GM23248 (cell line): ENCODE data around the gene PAPPA2. TPM values are rescaled to one million over a fixed set of nuclear protein-coding genes. Genes with fewer than 3 reads are reported as not detected.
"Not testable (repeated sequence)": the region's sequence is repeated elsewhere in the genome, so short reads cannot be mapped to it uniquely, and the experiment has no call there.

ENCODE experiments used
- DNase-seq: peaks from one replicate; pipeline ENCODE4 v3.0.0-alpha.2; 2015
- H2AFZ ChIP-seq: fragments of 200-600 bp; sonication (generic); 2 replicates; pipeline ENCODE4 v1.6.1; 2016; ENCODE audit warnings: antibody characterized with exemption
- H3F3A ChIP-seq: fragments of 200-600 bp; sonication (generic); 2 replicates; pipeline ENCODE4 v1.6.1; 2016; ENCODE audit warnings: mild to moderate bottlenecking, antibody characterized with exemption, mixed run types; ENCODE audit not compliant: insufficient read depth
- H3K27ac ChIP-seq: fragments of 200-600 bp; sonication (generic); 2 replicates; pipeline ENCODE4 v1.5.1; 2016; ENCODE audit warnings: mild to moderate bottlenecking
- H3K27me3 ChIP-seq: fragments of 200-600 bp; sonication (generic); replicated peaks from 2 replicates; pipeline ENCODE4 v1.6.1; 2016; ENCODE audit warnings: mild to moderate bottlenecking; ENCODE audit not compliant: insufficient read depth
- H3K36me3 ChIP-seq: fragments of 200-600 bp; sonication (generic); 2 replicates; pipeline ENCODE4 v1.6.1; 2016; ENCODE audit warnings: low read depth, mild to moderate bottlenecking
- H3K4me1 ChIP-seq: fragments of 200-600 bp; sonication (generic); 2 replicates; pipeline ENCODE4 v1.6.1; 2016; ENCODE audit warnings: mild to moderate bottlenecking; ENCODE audit not compliant: insufficient read depth
- H3K4me2 ChIP-seq: fragments of 200-600 bp; sonication (generic); one replicate; pipeline ENCODE4 v1.6.1; 2016; ENCODE audit warnings: mild to moderate bottlenecking; ENCODE audit not compliant: unreplicated experiment
- H3K4me3 ChIP-seq: fragments of 200-600 bp; sonication (generic); 2 replicates; pipeline ENCODE4 v1.5.1; 2016; ENCODE audit warnings: mild to moderate bottlenecking
- H3K79me2 ChIP-seq: fragments of 200-600 bp; sonication (generic); 2 replicates; pipeline ENCODE4 v1.6.1; 2016; ENCODE audit warnings: mild to moderate bottlenecking; ENCODE audit not compliant: insufficient read depth
- H3K9ac ChIP-seq: fragments of 200-600 bp; sonication (generic); 2 replicates; pipeline ENCODE4 v1.6.1; 2016; ENCODE audit warnings: mild to moderate bottlenecking
- H3K9me2 ChIP-seq: fragments of 200-600 bp; sonication (generic); 2 replicates; pipeline ENCODE4 v1.6.1; 2016; ENCODE audit warnings: mixed run types, mild to moderate bottlenecking, moderate library complexity; ENCODE audit not compliant: insufficient read depth
- H3K9me3 ChIP-seq: fragments of 200-600 bp; sonication (generic); one replicate; pipeline ENCODE4 v1.6.1; 2017; ENCODE audit warnings: low read depth
- H4K20me1 ChIP-seq: fragments of 200-600 bp; sonication (generic); 2 replicates; pipeline ENCODE4 v1.6.0; 2016; ENCODE audit not compliant: insufficient read depth
- EZH2 ChIP-seq: fragments of 200-600 bp; sonication (generic); IDR thresholded peaks from 2 replicates; pipeline ENCODE4 v1.6.1; 2018; ENCODE audit warnings: antibody characterized with exemption, mild to moderate bottlenecking; ENCODE audit not compliant: insufficient read depth, poor library complexity, severe bottlenecking
- EZH2phosphoT487 ChIP-seq: fragments of 200-600 bp; sonication (generic); IDR thresholded peaks from 2 replicates; pipeline ENCODE4 v1.6.1; 2018; ENCODE audit warnings: antibody characterized with exemption, moderate library complexity, mild to moderate bottlenecking, low read depth; ENCODE audit not compliant: insufficient read depth
- WGBS, 2 experiments: methylation state at CpG; one replicate each; pipeline ENCODE4 v1.1.6; 2015 to 2017; ENCODE audit warnings: low lambda C conversion rate in 2 of 2, low coverage in 1 of 2; ENCODE audit errors: missing lambda C conversion rate in 2 of 2; 5-methylcytosine and 5-hydroxymethylcytosine counted together
- in situ Hi-C: fragments of 300-500 bp; cut with MboI; formaldehyde crosslinking; loops from 2 replicates; pipeline ENCODE4 v1.15.0; 2020
- polyA plus RNA-seq: library from polyadenylated mRNA; unstranded; fragments of >200 nt; fragmentation: Nextera tagmentation; extraction: Ambion mirVana; gene quantifications from 2 replicates; pipeline ENCODE4 v1.2.1, GENCODE V29; 2016
- total RNA-seq: library from RNA; depleted of rRNA; stranded (reverse); fragments of >200 nt; shearing (Covaris generic); gene quantifications from 2 replicates; pipeline ENCODE4 v1.2.3, GENCODE V29; 2014

PAPPA2 gene
- total and polyA plus RNA-seq, 2 experiments from 2014 or later, result 3.9 to 8.1 TPM

GRCh38 chr1:176617881-176618280, 154.9 kb downstream of the PAPPA2 start:
- no peak overlapping the region for H3K4me2 ChIP-seq
- H3F3A ChIP-seq, result no peaks in the 10 kb centered on the region
- H3K9me2 ChIP-seq, result no peaks in the 10 kb centered on the region
- no peaks in the 10 kb centered on the region for H3K9me3 ChIP-seq
- H3K9ac ChIP-seq, result no peak overlapping the region
- H3K27me3 ChIP-seq, result no peaks in the 10 kb centered on the region
- H3K4me1 ChIP-seq, result no peaks in the 10 kb centered on the region
- no peak overlapping the region for H2AFZ ChIP-seq
- in situ Hi-C loops, result no loop called here
- no peaks in the 10 kb centered on the region for H3K79me2 ChIP-seq
- no peaks in the 10 kb centered on the region for H3K36me3 ChIP-seq
- H3K27ac ChIP-seq, result no peak overlapping the region
- H4K20me1 ChIP-seq, result no peaks in the 10 kb centered on the region
- peak; percentile 14 for DNase-seq
- no peak overlapping the region for H3K4me3 ChIP-seq
- no peak for TF ChIP-seq EZH2

DNA sequence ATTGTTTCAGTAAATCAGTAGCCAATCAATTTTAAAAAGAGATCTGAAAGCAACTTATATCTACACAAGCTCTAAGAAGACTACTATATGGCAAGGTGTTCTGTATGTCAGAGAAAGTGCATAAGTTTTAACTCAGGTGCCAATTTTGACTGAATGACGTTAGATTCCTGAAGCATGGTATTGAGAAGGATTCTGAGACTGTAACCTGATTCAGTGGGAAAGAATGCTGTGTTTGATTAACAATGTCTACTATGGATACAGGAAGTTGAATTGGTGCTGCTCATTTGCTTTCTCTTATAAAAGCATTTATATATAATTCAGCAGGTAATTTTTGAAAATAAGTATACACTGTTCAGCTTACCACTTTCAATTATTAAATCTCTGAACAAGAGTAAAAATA, 156.3 kb downstream of the PAPPA2 start:
- Histone ChIP-seq H3K4me3 (no peak overlapping the region), H3F3A (no peaks in the 10 kb centered on the region), H3K36me3 (no peaks in the 10 kb centered on the region), H3K27ac (no peak overlapping the region), H3K9me3 (no peaks in the 10 kb centered on the region), H4K20me1 (no peaks in the 10 kb centered on the region), H3K4me1 (no peaks in the 10 kb centered on the region), H3K9me2 (no peaks in the 10 kb centered on the region), H3K79me2 (no peaks in the 10 kb centered on the region), H3K27me3 (no peaks in the 10 kb centered on the region), H3K4me2 (no peak overlapping the region), H3K9ac (no peak overlapping the region), H2AFZ (no peak overlapping the region)
- no peak for DNase-seq
- 68 to 73% methylated on average over 1 of the region's 1 CpG for WGBS, 2 experiments
- in situ Hi-C loops, result no loop called here
- TF ChIP-seq EZH2, result no peak
- TF ChIP-seq EZH2phosphoT487, result no peak

DNA sequence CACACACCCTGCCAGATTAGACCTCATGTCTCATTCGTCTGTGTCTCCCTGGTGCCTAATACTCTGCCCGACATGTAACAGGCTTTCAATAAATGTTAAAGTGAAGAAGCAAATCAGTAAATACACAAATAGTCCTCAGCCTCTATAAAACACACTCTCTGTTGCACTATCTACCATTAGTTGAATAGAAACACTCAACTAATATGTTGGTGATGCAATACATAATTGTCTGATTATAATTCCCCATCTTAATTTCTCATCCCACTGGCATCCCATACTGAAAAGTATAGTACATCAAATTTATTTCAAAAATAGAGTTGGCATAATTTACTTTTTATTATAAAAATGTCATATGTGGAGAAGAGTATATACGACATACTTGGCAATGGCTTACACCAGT, 162.4 kb downstream of the PAPPA2 start:
- H3K27ac ChIP-seq, result no peak overlapping the region
- H3K4me2 ChIP-seq, result no peak overlapping the region
- no peak overlapping the region for H3K4me3 ChIP-seq
- no peak for DNase-seq
- H3K4me1 ChIP-seq, result no peaks in the 10 kb centered on the region
- no peaks in the 10 kb centered on the region for H3K9me2 ChIP-seq
- no peaks in the 10 kb centered on the region for H3F3A ChIP-seq
- no peaks in the 10 kb centered on the region for H3K9me3 ChIP-seq
- H3K36me3 ChIP-seq, result no peaks in the 10 kb centered on the region
- no peak overlapping the region for H3K9ac ChIP-seq
- H2AFZ ChIP-seq, result no peak overlapping the region
- no peaks in the 10 kb centered on the region for H3K27me3 ChIP-seq
- H3K79me2 ChIP-seq, result no peaks in the 10 kb centered on the region
- 60 to 81% methylated on average over 3 of the region's 3 CpGs for WGBS, 2 experiments
- in situ Hi-C loops, result no loop called here
- TF ChIP-seq EZH2 (no peak), EZH2phosphoT487 (no peak)
- H4K20me1 ChIP-seq, result no peaks in the 10 kb centered on the region; the same call in 1 of the 2 replicates

GRCh38 chr1:176626572-176627061, 163.6 kb downstream of the PAPPA2 start:
- H3F3A ChIP-seq, result no peaks in the 10 kb centered on the region
- H3K9me2 ChIP-seq, result no peaks in the 10 kb centered on the region
- no peaks in the 10 kb centered on the region for H3K27me3 ChIP-seq
- 53 to 69% methylated on average over 4 of the region's 4 CpGs for WGBS, 2 experiments
- H3K4me3 ChIP-seq, result no peak overlapping the region
- no peak overlapping the region for H3K4me2 ChIP-seq
- no peaks in the 10 kb centered on the region for H3K4me1 ChIP-seq
- H3K27ac ChIP-seq, result no peak overlapping the region
- H3K9me3 ChIP-seq, result no peaks in the 10 kb centered on the region
- in situ Hi-C loops, result no loop called here
- TF ChIP-seq EZH2phosphoT487 (no peak), EZH2 (no peak)
- H3K79me2 ChIP-seq, result no peaks in the 10 kb centered on the region
- H3K36me3 ChIP-seq, result no peaks in the 10 kb centered on the region
- DNase-seq, result no peak
- no peaks in the 10 kb centered on the region; the same call in 1 of the 2 replicates for H4K20me1 ChIP-seq
- no peak overlapping the region for H3K9ac ChIP-seq
- no peak overlapping the region for H2AFZ ChIP-seq

DNA sequence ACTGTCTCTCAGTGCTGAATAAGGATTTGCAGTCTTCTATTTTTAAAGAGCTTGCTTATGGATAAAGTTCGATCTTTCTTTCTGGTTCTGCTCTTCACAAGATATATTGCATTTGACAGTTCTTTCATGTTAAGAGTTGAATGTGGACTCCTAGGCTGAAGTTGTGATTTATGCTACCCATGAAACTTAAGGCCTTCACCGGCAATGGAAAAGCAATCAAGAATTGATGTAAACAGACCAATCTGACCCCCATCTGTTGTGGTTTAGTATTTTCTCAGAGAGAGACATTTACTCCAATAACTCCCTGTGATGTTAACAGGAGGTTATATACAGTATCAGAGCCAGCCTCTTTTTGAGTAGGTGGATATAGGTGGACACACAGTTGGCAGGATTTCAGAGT, 165.8 kb downstream of the PAPPA2 start:
- TF ChIP-seq EZH2phosphoT487, result no peak
- no peak for TF ChIP-seq EZH2
- Histone ChIP-seq H3K36me3 (no peaks in the 10 kb centered on the region), H3K27ac (no peak overlapping the region), H3K9ac (no peak overlapping the region), H3K4me1 (no peaks in the 10 kb centered on the region), H3K4me2 (no peak overlapping the region), H3K9me3 (no peaks in the 10 kb centered on the region), H3K27me3 (no peaks in the 10 kb centered on the region), H3K4me3 (no peak overlapping the region), H3F3A (no peaks in the 10 kb centered on the region), H2AFZ (no peak overlapping the region), H4K20me1 (no peaks in the 10 kb centered on the region; the same call in 1 of the 2 replicates), H3K79me2 (no peaks in the 10 kb centered on the region), H3K9me2 (no peaks in the 10 kb centered on the region)
- 53 to 55% methylated on average over 2 of the region's 2 CpGs for WGBS, 2 experiments
- in situ Hi-C loops, result no loop called here
- DNase-seq, result no peak

- H3K79me2 ChIP-seq, H3K4me3 ChIP-seq, H3F3A ChIP-seq, H4K20me1 ChIP-seq, H3K9me2 ChIP-seq, H3K27ac ChIP-seq, in situ Hi-C loops, H3K27me3 ChIP-seq, H3K36me3 ChIP-seq, H3K9ac ChIP-seq, H3K4me2 ChIP-seq, H3K4me1 ChIP-seq, DNase-seq, H3K9me3 ChIP-seq, H2AFZ ChIP-seq: not testable (repeated sequence)
Observed at GRCh38 chr1:176634733-176635132, 171.8 kb downstream of the PAPPA2 start.
